Measurements from ENCODE around the gene SLC25A28.

DNA sequence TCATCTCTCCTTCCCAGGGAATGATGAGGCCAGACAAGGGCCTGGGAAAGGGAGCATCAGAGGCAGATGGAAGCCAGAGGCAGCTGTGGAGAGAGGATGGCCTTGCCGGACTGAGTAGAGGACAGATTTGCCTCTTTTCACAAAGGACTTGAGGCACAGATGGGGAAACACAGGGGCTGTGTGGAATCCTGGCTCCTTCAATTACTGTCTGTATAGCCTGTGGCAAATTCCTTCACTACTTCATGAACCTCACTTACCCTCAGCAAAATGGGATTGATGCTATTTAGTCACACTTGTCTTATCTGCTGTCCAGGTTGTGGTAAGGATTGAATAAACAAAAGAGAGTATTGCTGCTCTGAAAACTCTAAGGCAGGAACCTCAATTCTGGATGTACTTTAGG, 40.3 kb downstream of the SLC25A28 start:
- TF ChIP-seq, protein P1, sequence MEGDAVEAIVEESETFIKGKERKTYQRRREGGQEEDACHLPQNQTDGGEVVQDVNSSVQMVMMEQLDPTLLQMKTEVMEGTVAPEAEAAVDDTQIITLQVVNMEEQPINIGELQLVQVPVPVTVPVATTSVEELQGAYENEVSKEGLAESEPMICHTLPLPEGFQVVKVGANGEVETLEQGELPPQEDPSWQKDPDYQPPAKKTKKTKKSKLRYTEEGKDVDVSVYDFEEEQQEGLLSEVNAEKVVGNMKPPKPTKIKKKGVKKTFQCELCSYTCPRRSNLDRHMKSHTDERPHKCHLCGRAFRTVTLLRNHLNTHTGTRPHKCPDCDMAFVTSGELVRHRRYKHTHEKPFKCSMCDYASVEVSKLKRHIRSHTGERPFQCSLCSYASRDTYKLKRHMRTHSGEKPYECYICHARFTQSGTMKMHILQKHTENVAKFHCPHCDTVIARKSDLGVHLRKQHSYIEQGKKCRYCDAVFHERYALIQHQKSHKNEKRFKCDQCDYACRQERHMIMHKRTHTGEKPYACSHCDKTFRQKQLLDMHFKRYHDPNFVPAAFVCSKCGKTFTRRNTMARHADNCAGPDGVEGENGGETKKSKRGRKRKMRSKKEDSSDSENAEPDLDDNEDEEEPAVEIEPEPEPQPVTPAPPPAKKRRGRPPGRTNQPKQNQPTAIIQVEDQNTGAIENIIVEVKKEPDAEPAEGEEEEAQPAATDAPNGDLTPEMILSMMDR (IDR thresholded peaks at IDR 0.05) = no peak
- TF ChIP-seq POLR2A (IDR thresholded peaks at IDR 0.05) = no peak

Data from testis (tissue), 2 donors.